HepG2 (cell line): ENCODE measurements around the gene ABHD17C. TPM values are rescaled to one million over a fixed set of nuclear protein-coding genes. Genes with fewer than 3 reads are reported as not detected.

Source experiments
- ATAC-seq: fragments of 200-7000 bp; cut with Tn5 transposase; 3 replicates; pipeline ENCODE4 v1.9.1; 2020; ENCODE audit warnings: mild to moderate bottlenecking, moderate library complexity
- BruUV-seq: library from RNA; stranded (reverse); fragments of 400-500 nt; replicated peaks from 2 replicates; lab custom pipeline; 2021; lab: Mats Ljungman, UMichigan
- CTCF ChIA-PET: fragments of 300-600 bp; formaldehyde crosslinking; extraction: SDS; loops from one replicate; lab custom pipeline; 2021; ENCODE audit warnings: low total read pairs, inconsistent platforms, low intra/inter-chr PET ratio; lab: Yijun Ruan, JAX
- POLR2A ChIA-PET: fragments of 350-600 bp; sonication (Branson Sonifier 250); formaldehyde crosslinking; loops from one replicate; lab custom pipeline; 2020; ENCODE audit warnings: antibody characterized with exemption, inconsistent platforms; lab: Yijun Ruan, JAX
- DNase-seq: peaks from one replicate; pipeline ENCODE4 v3.0.0-alpha.2; 2015; ENCODE audit warnings: low spot score
- FAIRE-seq: peaks from 3 replicates; lab custom pipeline; 2011; peaks lifted over from hg19 to GRCh38; lab: Jason Lieb, UNC
- H2AFZ ChIP-seq: one replicate; pipeline ENCODE4 v1.6.1; 2011; ENCODE audit warnings: low read length, inconsistent platforms
- H3K27ac ChIP-seq: fragments of 300-600 bp; 3 replicates; pipeline ENCODE4 v1.8.0; 2011; ENCODE audit warnings: mixed run types, mild to moderate bottlenecking, mixed read lengths, low read length, inconsistent platforms; ENCODE audit not compliant: insufficient read depth; ENCODE audit errors: extremely low read length
- H3K27me3 ChIP-seq, 2 experiments: fragments of 200-600 bp in 1 of 2; 2 replicates in 1 of 2; 3 replicates in 1 of 2; pipeline versions ENCODE4 v1.6.0 to v1.8.0; 2011; ENCODE audit warnings: low read length in 2 of 2, mild to moderate bottlenecking in 2 of 2, moderate library complexity in 2 of 2, inconsistent platforms in 1 of 2; ENCODE audit not compliant: insufficient read depth in 2 of 2, control insufficient read depth in 1 of 2
- H3K36me3 ChIP-seq, 2 experiments: fragments of 200-600 bp in 1 of 2; replicated peaks in 1 of 2; 2 replicates in 1 of 2; 3 replicates in 1 of 2; pipeline versions ENCODE4 v1.5.1 to v1.8.0; 2011; ENCODE audit warnings: low read length in 2 of 2, inconsistent platforms in 1 of 2; ENCODE audit not compliant: insufficient read depth in 2 of 2, control insufficient read depth in 1 of 2
- H3K4me1 ChIP-seq: 2 replicates; pipeline ENCODE4 v1.5.1; 2012; ENCODE audit warnings: low read length, inconsistent platforms; ENCODE audit not compliant: insufficient read depth
- H3K4me2 ChIP-seq: 2 replicates; pipeline ENCODE4 v1.6.0; 2011; ENCODE audit warnings: low read depth, low read length, inconsistent platforms
- H3K4me3 ChIP-seq, 3 experiments: fragments of 200-600 bp in 1 of 3; sonication (generic), shearing (Covaris generic) in 1 of 3; replicated peaks in 1 of 3; 2 replicates each; pipeline ENCODE4 v1.5.1; 2011 to 2016; ENCODE audit warnings: low read length in 3 of 3, inconsistent platforms in 2 of 3, low read depth in 2 of 3, mild to moderate bottlenecking in 2 of 3, control low read depth in 1 of 3, mixed read lengths in 1 of 3; ENCODE audit not compliant: insufficient read depth in 1 of 3
- H3K79me2 ChIP-seq: one replicate; pipeline ENCODE4 v1.6.1; 2011; ENCODE audit warnings: low read length, inconsistent platforms; ENCODE audit not compliant: insufficient read depth
- H3K9ac ChIP-seq: 2 replicates; pipeline ENCODE4 v1.6.0; 2011; ENCODE audit warnings: mild to moderate bottlenecking, low read depth, low read length, inconsistent platforms; ENCODE audit not compliant: insufficient read depth
- H3K9me3 ChIP-seq: 2 replicates; pipeline ENCODE4 v1.5.1; 2012; ENCODE audit warnings: mild to moderate bottlenecking, low read length
- H4K20me1 ChIP-seq: 2 replicates; pipeline ENCODE4 v1.6.0; 2011; ENCODE audit warnings: inconsistent platforms, mild to moderate bottlenecking, low read length, moderate library complexity; ENCODE audit not compliant: insufficient read depth
- CEBPG ChIP-seq: IDR thresholded peaks from 2 replicates; pipeline ENCODE4 v1.6.1; 2016
- CENPT ChIP-seq: sonication (generic); formaldehyde crosslinking; IDR thresholded peaks from 2 replicates; pipeline ENCODE4 v1.8.0; 2022; ENCODE audit warnings: low read depth, mild to moderate bottlenecking, moderate library complexity, missing genetic modification reagents
- CHCHD3 ChIP-seq: sonication (generic); formaldehyde crosslinking; IDR thresholded peaks from 2 replicates; pipeline ENCODE4 v1.8.0; 2022; ENCODE audit warnings: mild to moderate bottlenecking, missing genetic modification reagents, moderate library complexity
- ERF ChIP-seq: IDR thresholded peaks from 2 replicates; pipeline ENCODE4 v1.6.1; 2018; ENCODE audit warnings: missing biosample characterization, missing genetic modification reagents
- HNF1A ChIP-seq, 2 experiments: sonication (generic) in 1 of 2; formaldehyde crosslinking in 1 of 2; IDR thresholded peaks; 2 replicates each; pipeline versions ENCODE4 v1.4.0 to v1.6.1; 2016 to 2020; ENCODE audit warnings: borderline replicate concordance in 1 of 2, low read depth in 1 of 2, mild to moderate bottlenecking in 1 of 2, missing genetic modification reagents in 1 of 2
- KLF9 ChIP-seq: IDR thresholded peaks from 2 replicates; pipeline ENCODE4 v1.6.1; 2016; ENCODE audit warnings: low read depth
- NFKBIZ ChIP-seq: IDR thresholded peaks from 2 replicates; pipeline ENCODE4 v1.6.1; 2018; ENCODE audit warnings: missing genetic modification reagents, missing compliant biosample characterization
- REXO4 ChIP-seq: sonication (generic); formaldehyde crosslinking; IDR thresholded peaks from 2 replicates; pipeline ENCODE4 v1.8.0; 2022; ENCODE audit warnings: missing genetic modification reagents, mild to moderate bottlenecking, borderline replicate concordance
- SKI ChIP-seq: fragments of 450-650 bp; IDR thresholded peaks from one replicate; pipeline ENCODE4 v1.6.1; 2018; ENCODE audit warnings: mild to moderate bottlenecking; ENCODE audit not compliant: partially characterized antibody
- USF2 ChIP-seq, 2 experiments: sonication (generic) in 1 of 2; formaldehyde crosslinking in 1 of 2; IDR thresholded peaks; 2 replicates each; pipeline versions ENCODE4 v1.5.1 to v1.6.1; 2011 to 2020; ENCODE audit warnings: borderline replicate concordance in 1 of 2, low read depth in 1 of 2, low read length in 1 of 2, mild to moderate bottlenecking in 1 of 2, missing genetic modification reagents in 1 of 2, moderate library complexity in 1 of 2
- ZBTB4 ChIP-seq: sonication (generic); formaldehyde crosslinking; IDR thresholded peaks from 2 replicates; pipeline ENCODE4 v1.4.0; 2020; ENCODE audit warnings: missing genetic modification reagents, mild to moderate bottlenecking, borderline replicate concordance
- ZNF251 ChIP-seq: sonication (generic); formaldehyde crosslinking; IDR thresholded peaks from 2 replicates; pipeline ENCODE4 v1.9.0; 2021; ENCODE audit warnings: mild to moderate bottlenecking, missing genetic modification reagents
- ZNF576 ChIP-seq: sonication (generic); formaldehyde crosslinking; IDR thresholded peaks from 2 replicates; pipeline ENCODE4 v1.4.0; 2020; ENCODE audit warnings: mild to moderate bottlenecking, missing genetic modification reagents
- ZNF674 ChIP-seq: sonication (generic); formaldehyde crosslinking; IDR thresholded peaks from 2 replicates; pipeline ENCODE4 v1.5.0; 2020; ENCODE audit warnings: low read depth, mild to moderate bottlenecking, missing genetic modification reagents
- WGBS: methylation state at CpG from one replicate; pipeline ENCODE4 v1.1.6; 2017; ENCODE audit warnings: low lambda C conversion rate; 5-methylcytosine and 5-hydroxymethylcytosine counted together
- in situ Hi-C: cut with HindIII; loops from 2 replicates; pipeline ENCODE4 v1.10.0; 2017; ENCODE audit warnings: low pct_unique_long_range_greater_than_20kb; ENCODE audit not compliant: extremely low pct_ligation_motif_present
- intact Hi-C: fragments of 100-400 bp; cut with micrococcal nuclease; formaldehyde crosslinking; loops from one replicate; pipeline ENCODE4 v1.10.0; 2022; ENCODE audit not compliant: unreplicated experiment
- polyA plus RNA-seq, 8 experiments: library from polyadenylated mRNA; depleted of rRNA in 3 of 8; stranded (reverse) in 7 of 8; unstranded in 1 of 8; fragments of >200 nt; fragmentation: Illumina TruSeq in 4 of 8; extraction: Trizol in 4 of 8; gene quantifications; 2 replicates each; pipeline versions ENCODE4 v1.2.1 to v1.2.3, GENCODE V29; 2011 to 2016; ENCODE audit warnings: low read depth in 4 of 8, missing spikeins in 1 of 8, mixed read lengths in 1 of 8; ENCODE audit not compliant: insufficient read depth in 1 of 8
- total RNA-seq, 5 experiments: library from RNA; depleted of rRNA; stranded (reverse); fragments of >200 nt; fragmentation: Illumina TruSeq; extraction: Trizol; gene quantifications; 2 replicates each; pipeline ENCODE4 v1.2.3, GENCODE V29; 2016; ENCODE audit warnings: low read depth in 1 of 5

ABHD17C gene
- total and polyA plus RNA-seq, 2 of the 13 experiments (the other 11 are each of a cell fraction or from before 2014, with no cell fraction given) = 2.9 to 3.9 TPM

- H3K9me3 ChIP-seq = no peaks in the 10 kb centered on the region
- no peaks in the 10 kb centered on the region; a peak in 1 of 5 replicates for H3K36me3 ChIP-seq
- no peak for FAIRE-seq
- ATAC-seq = no peak
- ChIA-PET CTCF (no interaction called here), POLR2A (no interaction called here)
- H3K4me2 ChIP-seq = no peak overlapping the region
- no peak overlapping the region for H2AFZ ChIP-seq
- H3K79me2 ChIP-seq = no peaks in the 10 kb centered on the region
- intact Hi-C loops (no loop called here), in situ Hi-C loops (no loop called here)
- 49% methylated on average over 5 of the region's 5 CpGs for WGBS
- no peaks in the 10 kb centered on the region for H4K20me1 ChIP-seq
- DNase-seq = no peak
- peaks cover 2 to 4% of the 10 kb centered on the region in 2 experiments; a peak in 2 of 5 replicates for H3K27me3 ChIP-seq
- no peak overlapping the region for H3K4me3 ChIP-seq
- H3K4me1 ChIP-seq = peaks cover 17% of the 10 kb centered on the region
- H3K27ac ChIP-seq = no peak overlapping the region
- H3K9ac ChIP-seq = no peak overlapping the region
- BruUV-seq = no TSS peak
- no peak for TF ChIP-seq KLF9
- no peak for TF ChIP-seq CHCHD3
- TF ChIP-seq REXO4 = no peak
- no peak for TF ChIP-seq ZBTB4 (CRISPR knock-in tag)
- no peak for TF ChIP-seq ZNF576 (CRISPR knock-in tag)
- TF ChIP-seq CEBPG (CRISPR knock-in tag) = no peak
- no peak for TF ChIP-seq ZNF674 (CRISPR knock-in tag)
- TF ChIP-seq SKI = no peak
- no peak for TF ChIP-seq ERF (CRISPR knock-in tag)
- TF ChIP-seq NFKBIZ = no peak
- no peak for TF ChIP-seq ZNF251 (CRISPR knock-in tag)
- TF ChIP-seq USF2 (IDR thresholded peaks at IDR 0.05; ENCODE audit: low read depth, low read length) = no peak
- no peak for TF ChIP-seq USF2 (CRISPR knock-in tag; IDR thresholded peaks at IDR 0.05; ENCODE audit: borderline replicate concordance)
- TF ChIP-seq HNF1A (IDR thresholded peaks at IDR 0.05; ENCODE audit: low read depth) = no peak
- no peak for TF ChIP-seq HNF1A (CRISPR knock-in tag; IDR thresholded peaks at IDR 0.05; ENCODE audit: borderline replicate concordance)
- TF ChIP-seq CENPT = no peak
Observed at GRCh38 chr15:80773792-80774352, 78.8 kb downstream of the ABHD17C start.
